Measurements from ENCODE around the gene PCBP4. TPM values are rescaled to one million over a fixed set of nuclear protein-coding genes. Genes with fewer than 3 reads are reported as not detected.

The PCBP4 gene
- polyA plus RNA-seq, 3 donors = 0.09 to 1.3 (median 0.22) TPM

DNA sequence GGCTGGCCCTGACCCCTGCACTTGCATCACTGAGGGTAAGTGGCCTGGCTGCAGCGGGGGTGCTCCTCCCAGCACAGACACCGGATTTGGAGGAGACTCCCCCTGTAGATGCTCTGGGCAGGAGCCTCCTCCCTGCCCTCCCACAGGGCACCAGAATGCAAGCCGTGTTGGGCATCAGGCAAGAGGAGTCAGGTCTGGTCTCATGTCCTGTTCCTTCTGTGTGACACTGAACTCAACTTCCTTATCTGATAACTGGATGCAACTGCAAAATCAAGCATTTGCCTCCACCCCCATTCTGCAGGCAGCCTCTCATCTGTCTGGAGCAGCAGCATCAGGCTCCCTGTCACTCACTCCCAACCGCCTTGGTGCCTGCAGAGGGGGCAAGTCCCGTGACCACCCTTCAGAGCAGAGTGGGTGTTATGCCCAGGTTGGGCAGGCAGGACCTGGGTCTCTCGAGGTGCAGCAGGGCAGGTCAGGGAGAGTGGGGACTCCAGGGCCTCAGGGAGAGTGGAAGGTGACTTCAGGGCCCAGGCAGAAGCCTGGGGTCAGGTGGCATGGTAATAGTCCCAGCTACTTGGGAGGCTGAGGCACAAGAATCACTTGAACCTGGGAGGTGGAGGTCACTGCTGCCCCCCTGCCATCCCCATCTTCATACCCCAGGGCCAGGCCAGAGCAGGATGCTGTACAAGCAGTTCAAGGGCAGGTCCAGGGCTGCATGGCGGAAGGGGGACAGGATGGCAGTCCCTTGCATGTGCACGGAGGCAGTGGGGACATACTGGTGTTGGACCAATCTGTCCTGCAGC, 39.0 kb upstream of the PCBP4 start:
- peak overlapping the region; percentile 59 for H2AFZ ChIP-seq (ENCODE audit: insufficient read depth, low read depth, low read length, poor library complexity, severe bottlenecking)
- H3K4me1 ChIP-seq (ENCODE audit: control insufficient read depth in 1 of 2, insufficient read depth in 2 of 2, low read length in 2 of 2) = peaks cover 22 to 29% of the 10 kb centered on the region in 2 donors
- no peak overlapping the region for H3K4me2 ChIP-seq (replicated peaks; ENCODE audit: extremely low read depth, low read length, poor library complexity, severe bottlenecking)
- DNase-seq = peak in 1 of 3 donors; percentile 17
- Mint-ChIP-seq H3K4me1 (peaks cover 23% of the 10 kb centered on the region), H3K4me3 (no peak overlapping the region), H3K27ac (peak overlapping the region in 1 of 7 donors; percentile 22), H3K27me3 (ENCODE audit: low read depth in 3 of 3) (peaks cover 1 to 5% (median 5%) of the 10 kb centered on the region in 3 donors), H3K9me3 (no peaks in the 10 kb centered on the region), H3K36me3 (no peaks in the 10 kb centered on the region)
- no peaks in the 10 kb centered on the region for H4K20me1 ChIP-seq (ENCODE audit: insufficient read depth, low read length)
- no peak overlapping the region for H3K27ac ChIP-seq (ENCODE audit: low read depth in 1 of 2, low read length in 2 of 2)
- WGBS (ENCODE audit: insufficient coverage) = 60% methylated on average over 7 of the region's 8 CpGs
- TF ChIP-seq, protein P1, sequence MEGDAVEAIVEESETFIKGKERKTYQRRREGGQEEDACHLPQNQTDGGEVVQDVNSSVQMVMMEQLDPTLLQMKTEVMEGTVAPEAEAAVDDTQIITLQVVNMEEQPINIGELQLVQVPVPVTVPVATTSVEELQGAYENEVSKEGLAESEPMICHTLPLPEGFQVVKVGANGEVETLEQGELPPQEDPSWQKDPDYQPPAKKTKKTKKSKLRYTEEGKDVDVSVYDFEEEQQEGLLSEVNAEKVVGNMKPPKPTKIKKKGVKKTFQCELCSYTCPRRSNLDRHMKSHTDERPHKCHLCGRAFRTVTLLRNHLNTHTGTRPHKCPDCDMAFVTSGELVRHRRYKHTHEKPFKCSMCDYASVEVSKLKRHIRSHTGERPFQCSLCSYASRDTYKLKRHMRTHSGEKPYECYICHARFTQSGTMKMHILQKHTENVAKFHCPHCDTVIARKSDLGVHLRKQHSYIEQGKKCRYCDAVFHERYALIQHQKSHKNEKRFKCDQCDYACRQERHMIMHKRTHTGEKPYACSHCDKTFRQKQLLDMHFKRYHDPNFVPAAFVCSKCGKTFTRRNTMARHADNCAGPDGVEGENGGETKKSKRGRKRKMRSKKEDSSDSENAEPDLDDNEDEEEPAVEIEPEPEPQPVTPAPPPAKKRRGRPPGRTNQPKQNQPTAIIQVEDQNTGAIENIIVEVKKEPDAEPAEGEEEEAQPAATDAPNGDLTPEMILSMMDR (IDR thresholded peaks at IDR 0.05) = no peak
- intact Hi-C loops (cut with micrococcal nuclease) = no loop called here
- H3K9ac ChIP-seq (ENCODE audit: insufficient read depth, low read length, poor library complexity, severe bottlenecking) = no peak overlapping the region
- no peak overlapping the region for H3K4me3 ChIP-seq (replicated peaks in 1 of 3; ENCODE audit: low read depth in 2 of 3, low read length in 3 of 3)
- no peaks in the 10 kb centered on the region for H3K27me3 ChIP-seq (ENCODE audit: control insufficient read depth in 2 of 2, insufficient read depth in 2 of 2, low read length in 2 of 2)
- H3K9me3 ChIP-seq (replicated peaks in 1 of 2; ENCODE audit: control insufficient read depth in 1 of 2, insufficient read depth in 1 of 2, low read length in 2 of 2) = no peaks in the 10 kb centered on the region
- no peaks in the 10 kb centered on the region for H3K79me2 ChIP-seq (ENCODE audit: insufficient read depth, low read length)
- H3K36me3 ChIP-seq (replicated peaks in 1 of 2; ENCODE audit: control insufficient read depth in 1 of 2, insufficient read depth in 2 of 2, low read length in 2 of 2) = no peaks in the 10 kb centered on the region

DNA sequence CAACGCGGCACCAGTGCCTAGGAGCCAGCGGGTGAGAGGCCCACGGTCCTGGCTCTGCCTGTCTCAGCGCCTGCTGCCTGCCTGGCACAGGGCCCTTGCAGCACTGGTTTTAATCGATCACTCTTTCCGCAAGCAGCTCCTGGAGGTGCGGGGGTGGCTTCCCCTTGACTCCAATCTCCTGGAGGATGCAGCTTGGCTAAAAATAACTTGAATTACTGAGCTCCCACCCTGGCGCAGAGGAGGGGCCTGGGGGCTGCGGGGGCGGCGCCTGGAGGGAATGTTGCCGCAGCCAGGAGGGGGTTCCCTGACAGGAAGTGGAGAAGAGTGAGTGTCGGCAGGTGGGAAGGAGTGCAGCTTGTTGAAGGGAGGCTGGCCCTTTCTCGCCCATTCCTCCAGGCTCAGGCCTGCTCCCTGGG, 38.3 kb upstream of the PCBP4 start:
- Mint-ChIP-seq H3K27me3 (ENCODE audit: low read depth in 3 of 3) (peaks cover 1 to 7% (median 5%) of the 10 kb centered on the region in 3 donors), H3K27ac (no peak overlapping the region), H3K4me1 (peaks cover 23% of the 10 kb centered on the region), H3K36me3 (no peaks in the 10 kb centered on the region), H3K4me3 (no peak overlapping the region), H3K9me3 (no peaks in the 10 kb centered on the region)
- H4K20me1 ChIP-seq (ENCODE audit: insufficient read depth, low read length) = no peaks in the 10 kb centered on the region
- H3K27ac ChIP-seq (ENCODE audit: low read depth in 1 of 2, low read length in 2 of 2) = no peak overlapping the region
- H3K27me3 ChIP-seq (ENCODE audit: control insufficient read depth in 2 of 2, insufficient read depth in 2 of 2, low read length in 2 of 2) = no peaks in the 10 kb centered on the region
- no peak for DNase-seq
- H3K4me3 ChIP-seq (replicated peaks in 1 of 3; ENCODE audit: low read depth in 2 of 3, low read length in 3 of 3) = no peak overlapping the region
- no peak overlapping the region for H3K9ac ChIP-seq (ENCODE audit: insufficient read depth, low read length, poor library complexity, severe bottlenecking)
- peaks cover 22 to 29% of the 10 kb centered on the region in 2 donors for H3K4me1 ChIP-seq (ENCODE audit: control insufficient read depth in 1 of 2, insufficient read depth in 2 of 2, low read length in 2 of 2)
- TF ChIP-seq, protein P1 (IDR thresholded peaks at IDR 0.05) = no peak
- intact Hi-C loops (cut with micrococcal nuclease) = no loop called here
- H3K79me2 ChIP-seq (ENCODE audit: insufficient read depth, low read length) = no peaks in the 10 kb centered on the region
- 28% methylated on average over 14 of the region's 15 CpGs for WGBS (ENCODE audit: insufficient coverage)
- H3K9me3 ChIP-seq (replicated peaks in 1 of 2; ENCODE audit: control insufficient read depth in 1 of 2, insufficient read depth in 1 of 2, low read length in 2 of 2) = no peaks in the 10 kb centered on the region
- no peak overlapping the region for H3K4me2 ChIP-seq (replicated peaks; ENCODE audit: extremely low read depth, low read length, poor library complexity, severe bottlenecking)
- H3K36me3 ChIP-seq (replicated peaks in 1 of 2; ENCODE audit: control insufficient read depth in 1 of 2, insufficient read depth in 2 of 2, low read length in 2 of 2) = no peaks in the 10 kb centered on the region
- H2AFZ ChIP-seq (ENCODE audit: insufficient read depth, low read depth, low read length, poor library complexity, severe bottlenecking) = peak overlapping the region; percentile 59

Measured in CD14-positive monocyte (primary cell).